ENCODE results near the gene UBE3C.

The UBE3C gene

DNA sequence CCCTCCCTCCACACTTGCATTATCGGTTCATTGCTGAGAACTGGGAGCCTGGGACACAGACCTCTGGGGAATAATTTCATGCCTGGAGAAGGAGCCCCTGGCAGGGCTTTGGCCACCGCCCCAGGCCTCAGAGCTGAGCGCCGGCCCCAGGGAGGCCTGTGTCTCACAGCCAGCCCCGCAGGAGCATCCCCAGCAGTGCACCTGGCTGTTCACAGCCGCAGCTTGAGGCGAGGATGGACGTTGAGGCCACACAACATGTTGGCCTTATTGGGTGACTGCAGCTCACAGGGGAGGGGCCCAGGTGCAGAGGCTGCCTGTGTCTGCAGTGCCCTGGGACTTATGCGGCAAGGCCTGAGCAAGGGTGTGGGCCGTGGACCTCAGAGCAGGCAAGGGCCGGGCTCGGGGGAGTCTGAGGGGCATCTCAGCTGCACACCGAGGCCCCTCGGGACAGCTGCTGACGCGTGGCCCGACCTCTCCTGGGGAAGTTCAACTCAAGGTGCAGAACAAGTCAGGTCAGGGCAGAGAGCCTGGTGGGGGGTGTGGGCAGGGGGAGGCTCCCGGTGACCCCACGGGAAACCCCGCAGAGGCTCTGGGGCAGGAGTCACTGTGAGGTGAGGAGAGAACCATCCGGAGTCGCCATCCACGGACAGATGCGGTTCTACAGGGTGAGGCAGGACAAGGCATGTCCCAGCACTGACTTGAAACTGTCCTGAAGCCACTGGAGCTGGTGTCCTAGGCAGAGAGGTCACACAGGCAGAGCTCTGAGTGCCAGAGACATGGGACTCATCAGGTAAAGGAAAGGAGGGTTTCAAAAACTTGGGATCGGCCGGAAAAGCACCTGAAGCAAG lies 13.1 kb upstream of the UBE3C start:
- Histone ChIP-seq H3K9me3 (ENCODE audit: low read length) (no peaks in the 10 kb centered on the region), H3K36me3 (ENCODE audit: insufficient read depth, low read length) (no peaks in the 10 kb centered on the region), H3K4me3 (ENCODE audit: low read depth, low read length, poor library complexity, severe bottlenecking) (no peak overlapping the region), H3K27ac (ENCODE audit: low read depth, low read length, poor library complexity, severe bottlenecking) (no peak overlapping the region), H3K4me2 (ENCODE audit: low read length) (no peak overlapping the region), H3K9ac (ENCODE audit: low read length) (no peak overlapping the region), H2AFZ (ENCODE audit: low read length) (no peak overlapping the region), H4K20me1 (ENCODE audit: insufficient read depth, low read length) (no peaks in the 10 kb centered on the region), H3K4me1 (ENCODE audit: insufficient read depth, low read length, severe bottlenecking) (no peaks in the 10 kb centered on the region), H3F3A (ENCODE audit: insufficient read depth, low read length) (no peaks in the 10 kb centered on the region), H3K9me2 (ENCODE audit: low read depth, low read length) (no peaks in the 10 kb centered on the region), H3K27me3 (ENCODE audit: insufficient read depth, low read length) (peaks cover 4% of the 10 kb centered on the region), H3K79me2 (ENCODE audit: insufficient read depth, low read length) (no peaks in the 10 kb centered on the region)
- TF ChIP-seq, protein P1, sequence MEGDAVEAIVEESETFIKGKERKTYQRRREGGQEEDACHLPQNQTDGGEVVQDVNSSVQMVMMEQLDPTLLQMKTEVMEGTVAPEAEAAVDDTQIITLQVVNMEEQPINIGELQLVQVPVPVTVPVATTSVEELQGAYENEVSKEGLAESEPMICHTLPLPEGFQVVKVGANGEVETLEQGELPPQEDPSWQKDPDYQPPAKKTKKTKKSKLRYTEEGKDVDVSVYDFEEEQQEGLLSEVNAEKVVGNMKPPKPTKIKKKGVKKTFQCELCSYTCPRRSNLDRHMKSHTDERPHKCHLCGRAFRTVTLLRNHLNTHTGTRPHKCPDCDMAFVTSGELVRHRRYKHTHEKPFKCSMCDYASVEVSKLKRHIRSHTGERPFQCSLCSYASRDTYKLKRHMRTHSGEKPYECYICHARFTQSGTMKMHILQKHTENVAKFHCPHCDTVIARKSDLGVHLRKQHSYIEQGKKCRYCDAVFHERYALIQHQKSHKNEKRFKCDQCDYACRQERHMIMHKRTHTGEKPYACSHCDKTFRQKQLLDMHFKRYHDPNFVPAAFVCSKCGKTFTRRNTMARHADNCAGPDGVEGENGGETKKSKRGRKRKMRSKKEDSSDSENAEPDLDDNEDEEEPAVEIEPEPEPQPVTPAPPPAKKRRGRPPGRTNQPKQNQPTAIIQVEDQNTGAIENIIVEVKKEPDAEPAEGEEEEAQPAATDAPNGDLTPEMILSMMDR (IDR thresholded peaks at IDR 0.05; ENCODE audit: low read length): no peak
- no peak for TF ChIP-seq EZH2 (IDR thresholded peaks at IDR 0.05; ENCODE audit: borderline replicate concordance, low read length)

DNA sequence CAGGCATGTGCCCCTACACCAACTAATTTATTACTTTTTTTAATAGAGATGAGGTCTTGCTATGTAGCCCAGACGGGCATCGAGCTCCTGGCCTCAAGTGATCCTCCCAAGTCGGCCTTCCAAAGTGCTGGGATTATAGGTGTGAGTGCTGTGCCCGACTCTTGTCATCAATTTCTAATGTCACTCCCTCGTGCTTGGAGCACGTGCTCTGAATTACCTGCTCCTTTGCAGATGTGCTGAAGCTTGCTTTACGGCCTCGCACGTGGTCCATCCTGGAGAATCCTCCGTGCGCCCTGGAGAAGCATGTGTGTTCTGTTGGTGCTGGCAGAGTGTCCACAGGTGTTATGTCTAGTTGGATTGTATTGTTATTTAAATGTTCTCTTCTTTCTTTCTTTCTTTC lies 11.8 kb upstream of the UBE3C start:
- Histone ChIP-seq H3K27me3 (ENCODE audit: insufficient read depth, low read length) (peaks cover 4% of the 10 kb centered on the region), H3K9me2 (ENCODE audit: low read depth, low read length) (no peaks in the 10 kb centered on the region), H4K20me1 (ENCODE audit: insufficient read depth, low read length) (no peaks in the 10 kb centered on the region), H3K27ac (ENCODE audit: low read depth, low read length, poor library complexity, severe bottlenecking) (no peak overlapping the region), H3K4me2 (ENCODE audit: low read length) (no peak overlapping the region), H3K4me3 (ENCODE audit: low read depth, low read length, poor library complexity, severe bottlenecking) (no peak overlapping the region), H3K36me3 (ENCODE audit: insufficient read depth, low read length) (no peaks in the 10 kb centered on the region), H3F3A (ENCODE audit: insufficient read depth, low read length) (no peaks in the 10 kb centered on the region), H3K79me2 (ENCODE audit: insufficient read depth, low read length) (no peaks in the 10 kb centered on the region), H2AFZ (ENCODE audit: low read length) (no peak overlapping the region), H3K9ac (ENCODE audit: low read length) (no peak overlapping the region), H3K4me1 (ENCODE audit: insufficient read depth, low read length, severe bottlenecking) (no peaks in the 10 kb centered on the region), H3K9me3 (ENCODE audit: low read length) (no peaks in the 10 kb centered on the region)
- TF ChIP-seq EZH2 (IDR thresholded peaks at IDR 0.05; ENCODE audit: borderline replicate concordance, low read length): no peak
- TF ChIP-seq, protein P1 (IDR thresholded peaks at IDR 0.05; ENCODE audit: low read length): no peak

DNA sequence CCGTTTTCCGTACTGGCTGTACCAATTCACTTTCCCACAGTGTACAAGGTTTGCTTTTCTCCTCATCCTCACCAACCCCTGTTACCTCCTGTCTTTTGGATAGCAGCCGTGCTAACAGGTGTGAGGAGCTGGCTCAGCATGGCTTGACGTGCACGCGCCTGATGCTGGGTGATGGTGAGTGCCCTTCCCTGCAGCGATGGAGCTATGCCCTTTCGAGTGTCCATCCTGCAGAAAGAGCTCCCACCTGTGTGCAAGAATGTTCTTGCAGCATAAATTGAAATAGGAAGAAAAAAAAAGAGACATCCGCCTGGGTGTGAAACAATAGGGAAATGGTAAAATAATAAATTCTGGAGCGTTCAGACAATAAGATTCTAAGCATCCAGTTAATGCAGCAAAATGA lies 9.5 kb upstream of the UBE3C start:
- no peak overlapping the region for H3K27ac ChIP-seq (ENCODE audit: low read depth, low read length, poor library complexity, severe bottlenecking)
- H3K79me2 ChIP-seq (ENCODE audit: insufficient read depth, low read length): no peaks in the 10 kb centered on the region
- H3K4me2 ChIP-seq (ENCODE audit: low read length): no peak overlapping the region
- H2AFZ ChIP-seq (ENCODE audit: low read length): no peak overlapping the region
- no peak overlapping the region for H3K4me3 ChIP-seq (ENCODE audit: low read depth, low read length, poor library complexity, severe bottlenecking)
- H3K9me3 ChIP-seq (ENCODE audit: low read length): no peaks in the 10 kb centered on the region
- no peak overlapping the region for H3K9ac ChIP-seq (ENCODE audit: low read length)
- TF ChIP-seq, protein P1 (IDR thresholded peaks at IDR 0.05; ENCODE audit: low read length): no peak
- TF ChIP-seq EZH2 (IDR thresholded peaks at IDR 0.05; ENCODE audit: borderline replicate concordance, low read length): no peak
- peaks cover 12% of the 10 kb centered on the region for H3K27me3 ChIP-seq (ENCODE audit: insufficient read depth, low read length)
- H4K20me1 ChIP-seq (ENCODE audit: insufficient read depth, low read length): no peaks in the 10 kb centered on the region
- H3F3A ChIP-seq (ENCODE audit: insufficient read depth, low read length): no peaks in the 10 kb centered on the region
- H3K36me3 ChIP-seq (ENCODE audit: insufficient read depth, low read length): no peaks in the 10 kb centered on the region
- no peaks in the 10 kb centered on the region for H3K9me2 ChIP-seq (ENCODE audit: low read depth, low read length)
- no peaks in the 10 kb centered on the region for H3K4me1 ChIP-seq (ENCODE audit: insufficient read depth, low read length, severe bottlenecking)

Measured in OCI-LY1 (cell line).